HPDE6-E6E7 (cell line): ENCODE measurements around the gene CTSS.
"Not testable (repeated sequence)": the region's sequence is repeated elsewhere in the genome, so short reads cannot be mapped to it uniquely, and the experiment has no call there.

Source experiments
- DNase-seq: peaks from one replicate; pipeline ENCODE4 v3.0.0; 2011; ENCODE audit warnings: missing footprints; ENCODE audit errors: extremely low spot score

CTSS gene

GRCh38 chr1:150775931-150776505, 10.4 kb upstream of the CTSS start:
- DNase-seq = not testable (repeated sequence)

GRCh38 chr1:150775276-150775675, 9.7 kb upstream of the CTSS start:
- DNase-seq = no peak

GRCh38 chr1:150772326-150772725, 6.7 kb upstream of the CTSS start:
- DNase-seq = no peak

GRCh38 chr1:150767704-150768103, 2.1 kb upstream of the CTSS start:
- DNase-seq = not testable (repeated sequence)

- not testable (repeated sequence) for DNase-seq
These were observed 361 bp upstream of the CTSS start for GRCh38 chr1:150765977-150766301.

GRCh38 chr1:150764617-150765101, 919 bp downstream of the CTSS start:
- no peak for DNase-seq

- no peak for DNase-seq
These were observed 2.6 kb downstream of the CTSS start for GRCh38 chr1:150763018-150763417.

- no peak for DNase-seq
These were observed 3.0 kb downstream of the CTSS start for GRCh38 chr1:150762552-150762951.

- DNase-seq = no peak
These were observed 3.8 kb downstream of the CTSS start for GRCh38 chr1:150761801-150762200.

- DNase-seq = no peak
These were observed 5.6 kb downstream of the CTSS start for GRCh38 chr1:150760013-150760412.

GRCh38 chr1:150753416-150753815, 12.2 kb downstream of the CTSS start:
- DNase-seq = no peak

- DNase-seq = no peak
These were observed 14.1 kb downstream of the CTSS start for GRCh38 chr1:150751443-150751842.

- peak; percentile 32 for DNase-seq
These were observed 15.8 kb downstream of the CTSS start for GRCh38 chr1:150749720-150750311.

GRCh38 chr1:150748878-150749719, 16.5 kb downstream of the CTSS start:
- DNase-seq = no peak

GRCh38 chr1:150730130-150730721, 35.4 kb downstream of the CTSS start:
- DNase-seq = no peak

- DNase-seq = no peak
These were observed 41.2 kb downstream of the CTSS start for GRCh38 chr1:150724336-150724735.

GRCh38 chr1:150720703-150721102, 44.9 kb downstream of the CTSS start, which contains the start of gene HORMAD1:
Gene HORMAD1, minus strand, starts transcription at chr1:150720895. Its CDS starts 1,390 bp downstream, at chr1:150719505.
- DNase-seq = no peak

GRCh38 chr1:150720098-150720497, 45.5 kb downstream of the CTSS start:
- DNase-seq = no peak

GRCh38 chr1:150718225-150718891, 47.2 kb downstream of the CTSS start:
- DNase-seq = no peak

GRCh38 chr1:150709031-150709430, 56.5 kb downstream of the CTSS start:
- DNase-seq = not testable (repeated sequence)

- no peak for DNase-seq
These were observed 57.0 kb downstream of the CTSS start for GRCh38 chr1:150708595-150708994.

- no peak for DNase-seq
These were observed 59.5 kb downstream of the CTSS start for GRCh38 chr1:150706091-150706490.
